Right atrium auricular region (tissue), 2 donors: ENCODE measurements around the gene SPATA12. TPM values are rescaled to one million over a fixed set of nuclear protein-coding genes. Genes with fewer than 3 reads are reported as not detected.
"Not testable (repeated sequence)": the region's sequence is repeated elsewhere in the genome, so short reads cannot be mapped to it uniquely, and the experiment has no call there.

Experiments used
- DNase-seq: peaks from one replicate; pipeline ENCODE4 v3.0.0-alpha.2; 2019; ENCODE audit warnings: low spot score
- H3K27ac ChIP-seq, 2 donors: fragments of 200-600 bp; sonication (generic); 1 replicate in 1 of 2; 2 replicates in 1 of 2; pipeline ENCODE4 v1.5.1; 2016 to 2019
- H3K27me3 ChIP-seq, 2 donors: fragments of 200-600 bp; sonication (generic); one replicate each; pipeline versions ENCODE4 v1.5.1 to v1.6.0; 2017 to 2019
- H3K36me3 ChIP-seq: fragments of 200-600 bp; sonication (generic); one replicate; pipeline ENCODE4 v1.5.1; 2016
- H3K4me1 ChIP-seq, 2 donors: fragments of 200-600 bp; sonication (generic); one replicate each; pipeline versions ENCODE4 v1.5.1 to v1.6.0; 2017 to 2019
- H3K4me3 ChIP-seq, 2 donors: fragments of 200-600 bp; sonication (generic); 1 replicate in 1 of 2; 2 replicates in 1 of 2; pipeline ENCODE4 v1.5.1; 2017 to 2019; ENCODE audit warnings: mild to moderate bottlenecking in 1 of 2, moderate library complexity in 1 of 2
- H3K9me3 ChIP-seq, 2 donors: fragments of 200-600 bp; sonication (generic); one replicate each; pipeline ENCODE4 v1.5.1; 2019
- CTCF ChIP-seq, 2 donors: fragments of 200-600 bp; sonication (generic); IDR thresholded peaks; one replicate each; pipeline ENCODE4 v1.5.1; 2019; ENCODE audit warnings: antibody characterized with exemption in 2 of 2
- total RNA-seq, 2 donors: library from RNA; depleted of rRNA; stranded (reverse); fragments of >200 nt; gene quantifications; one replicate each; pipeline ENCODE4 v1.1.0, GENCODE V29; 2016

The SPATA12 gene
- total RNA-seq, 2 donors from 2014 or later, result not detected

GRCh38 chr3:57078635-57079473 is 18.4 kb downstream of the SPATA12 start:
- Histone ChIP-seq H3K27ac (peak overlapping the region; percentile 46 to 58), H3K4me3 (peak overlapping the region; percentile 52 to 71), H3K27me3 (no peaks in the 10 kb centered on the region), H3K9me3 (no peaks in the 10 kb centered on the region), H3K4me1 (peaks cover 0 to 9% of the 10 kb centered on the region in 2 donors), H3K36me3 (no peaks in the 10 kb centered on the region)
- no peak for TF ChIP-seq CTCF (IDR thresholded peaks at IDR 0.05)
- DNase-seq, result no peak

DNA sequence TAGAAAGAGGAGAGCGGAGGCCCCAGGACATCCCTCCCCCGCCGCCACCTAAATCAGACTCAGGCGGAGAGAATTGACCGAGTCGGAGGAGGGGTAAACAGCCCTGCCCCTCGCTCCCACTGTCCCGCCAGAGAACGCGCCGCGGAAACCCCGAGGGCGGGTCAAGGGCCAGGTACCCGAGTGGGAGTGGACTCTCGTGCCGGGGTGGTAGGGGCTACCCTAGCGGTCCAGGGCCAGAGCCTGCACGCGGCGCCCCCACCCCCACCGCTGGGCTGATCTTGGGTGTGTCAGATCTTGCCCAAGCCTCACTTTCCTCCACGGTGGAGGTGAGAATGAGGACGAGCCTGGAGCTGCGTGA is 19.0 kb downstream of the SPATA12 start:
- Histone ChIP-seq H3K4me3 (peak overlapping the region; percentile 52 to 71), H3K4me1 (peaks cover 0 to 9% of the 10 kb centered on the region in 2 donors), H3K27ac (no peak overlapping the region), H3K9me3 (no peaks in the 10 kb centered on the region), H3K27me3 (no peaks in the 10 kb centered on the region), H3K36me3 (no peaks in the 10 kb centered on the region)
- no peak for DNase-seq
- no peak for TF ChIP-seq CTCF (IDR thresholded peaks at IDR 0.05)

DNA sequence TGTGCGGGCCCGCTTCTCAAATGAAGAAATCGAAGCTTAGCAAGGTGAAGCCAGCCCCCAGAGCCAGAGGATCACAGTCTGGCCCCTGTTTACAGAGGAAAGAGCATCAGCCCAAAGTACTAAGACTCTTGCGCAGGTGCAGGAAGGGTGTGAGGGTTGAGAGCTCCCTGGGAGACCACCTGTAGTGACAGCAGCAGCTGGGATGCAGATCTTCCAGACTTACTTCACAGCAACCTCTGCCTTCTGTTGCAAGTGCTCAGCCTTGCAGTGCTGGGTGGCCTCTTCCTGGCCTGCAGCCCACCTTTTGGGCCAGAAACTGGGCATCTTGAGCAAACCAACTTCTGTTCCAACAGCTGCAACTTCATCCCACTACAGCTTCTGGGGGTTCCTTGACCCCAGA is 19.7 kb downstream of the SPATA12 start:
- Histone ChIP-seq H3K27ac (no peak overlapping the region), H3K36me3 (no peaks in the 10 kb centered on the region), H3K27me3 (no peaks in the 10 kb centered on the region), H3K4me3 (no peak overlapping the region), H3K9me3 (no peaks in the 10 kb centered on the region), H3K4me1 (peaks cover 0 to 9% of the 10 kb centered on the region in 2 donors)
- no peak for TF ChIP-seq CTCF (IDR thresholded peaks at IDR 0.05)
- no peak for DNase-seq

- H3K27me3 ChIP-seq, result no peaks in the 10 kb centered on the region
- TF ChIP-seq CTCF (IDR thresholded peaks at IDR 0.05), result no peak
- H3K4me3 ChIP-seq, result no peak overlapping the region
- H3K4me1 ChIP-seq, result peaks cover 0 to 9% of the 10 kb centered on the region in 2 donors
- no peak for DNase-seq
- no peak overlapping the region for H3K27ac ChIP-seq
- no peaks in the 10 kb centered on the region for H3K36me3 ChIP-seq
- no peaks in the 10 kb centered on the region for H3K9me3 ChIP-seq
These were observed 20.7 kb downstream of the SPATA12 start for GRCh38 chr3:57081173-57081572.

DNA sequence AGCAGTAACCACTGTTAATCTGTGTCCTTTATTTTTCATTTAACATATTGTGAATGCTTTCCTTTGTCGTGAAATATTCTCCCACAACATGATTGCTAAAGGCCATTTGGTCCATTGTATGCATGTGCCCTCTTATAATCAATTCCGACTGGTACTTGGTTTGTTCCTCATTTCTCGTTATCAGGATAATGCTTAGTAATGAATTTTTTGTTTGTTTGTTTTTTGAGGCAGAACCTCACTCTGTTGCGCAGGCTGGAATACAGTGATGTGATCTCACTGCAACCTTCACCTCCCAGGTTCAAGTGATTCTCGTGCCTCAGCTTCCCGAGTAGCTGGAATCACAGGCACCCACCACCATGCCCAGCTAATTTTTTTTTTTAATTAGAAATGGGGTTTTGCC is 22.0 kb downstream of the SPATA12 start:
- H3K36me3 ChIP-seq, result no peaks in the 10 kb centered on the region
- no peak overlapping the region for H3K27ac ChIP-seq

GRCh38 chr3:57083266-57083995 is 23.0 kb downstream of the SPATA12 start:
- H3K4me3 ChIP-seq, H3K27ac ChIP-seq, H3K27me3 ChIP-seq, H3K4me1 ChIP-seq, H3K36me3 ChIP-seq, H3K9me3 ChIP-seq, DNase-seq: not testable (repeated sequence)

More for the DNA sequence above, 22.0 kb downstream of the SPATA12 start:
- H3K9me3 ChIP-seq, result no peaks in the 10 kb centered on the region
- no peak overlapping the region for H3K4me3 ChIP-seq
- no peaks in the 10 kb centered on the region for H3K27me3 ChIP-seq
- DNase-seq, result no peak
- H3K4me1 ChIP-seq, result peaks cover 0 to 8% of the 10 kb centered on the region in 2 donors
- TF ChIP-seq CTCF (IDR thresholded peaks at IDR 0.05), result no peak
